Right cardiac atrium (tissue), 5 donors: Measurements from ENCODE around the gene POF1B. TPM values are rescaled to one million over a fixed set of nuclear protein-coding genes. Genes with fewer than 3 reads are reported as not detected.

Experiments used
- ATAC-seq, 2 donors: fragments of 200-7000 bp; cut with Tn5 transposase; one replicate each; pipeline versions ENCODE4 v1.8.0 to v1.9.1; 2020; ENCODE audit warnings: moderate library complexity in 2 of 2, mild to moderate bottlenecking in 1 of 2
- DNase-seq, 3 donors: peaks; one replicate each; pipeline ENCODE4 v3.0.0-alpha.2; 2020
- H3K27ac ChIP-seq: one replicate; pipeline ENCODE4 v1.5.1; 2013; ENCODE audit warnings: mild to moderate bottlenecking, low read length, control low read depth, moderate library complexity
- H3K27me3 ChIP-seq: one replicate; pipeline ENCODE4 v1.6.1; 2013; ENCODE audit not compliant: control insufficient read depth, insufficient read depth
- H3K4me1 ChIP-seq: one replicate; pipeline ENCODE4 v1.6.1; 2013; ENCODE audit warnings: low read length; ENCODE audit not compliant: control insufficient read depth, insufficient read depth
- H3K4me3 ChIP-seq: one replicate; pipeline ENCODE4 v1.5.1; 2013; ENCODE audit warnings: low read length, control low read depth
- H3K9me3 ChIP-seq: one replicate; pipeline ENCODE4 v1.6.1; 2013; ENCODE audit warnings: low read length; ENCODE audit not compliant: control insufficient read depth
- WGBS: extraction: QIAGEN DNeasy Blood & Tissue Kit; methylation state at CpG from one replicate; pipeline ENCODE4 v1.1.7; 2013; 5-methylcytosine and 5-hydroxymethylcytosine counted together
- intact Hi-C, 4 donors: fragments of 100-400 bp; cut with DNase I; formaldehyde crosslinking; loops; one replicate each; pipeline versions ENCODE4 v1.11.0 to v1.14.0; 2022 to 2023
- long read RNA-seq, 4 donors: library from polyadenylated mRNA; unstranded; transcript quantifications; one replicate each; pipeline ENCODE4 v2.0.0, GENCODE V29; 2020 to 2021
- polyA plus RNA-seq: library from polyadenylated mRNA; stranded (reverse); fragments of 200-250 nt; gene quantifications from one replicate; pipeline ENCODE4 v1.2.3, GENCODE V29; 2013
- total RNA-seq, 4 donors: library from RNA; stranded (reverse); fragmentation: NEBNext Ultra II Directional; extraction: Animal tissue kit (Norgen Biotek cat#: 25700); gene quantifications; one replicate each; pipeline ENCODE4 v1.2.1, GENCODE V29; 2021
- donor health status: healthy with polysubstance abuse.
- donor health status: DM: no; HTN: yes; CAD: no.
- donor health status: DM: no; HTN: no; CAD: no.
- donor health status: DM: no; HTN: yes; CAD: no; lungs with severe emphysema.
- donor health status: DM: yes; HTN: yes; CAD: no.

Gene POF1B
- 10 to 100 TPM; 21.4 to 32.2 (median 27.0) TPM for total RNA-seq
- 6.9 TPM for polyA plus RNA-seq
- long read RNA-seq, donor 1, transcript POF1B-201 (17 exons, 3,941 nt), result major isoform, 16 of 34 reads
- long read RNA-seq, donor 1, partial matches to known transcripts, result 12 of 34 reads
- long read RNA-seq, donor 1, other reads (novel, unspliced or antisense), result 6 of 34 reads
- long read RNA-seq, donor 2, transcript POF1B-201 (17 exons, 3,941 nt), result major isoform, 11 of 17 reads
- long read RNA-seq, donor 2, partial matches to known transcripts, result 2 of 17 reads
- long read RNA-seq, donor 2, other reads (novel, unspliced or antisense), result 4 of 17 reads
- long read RNA-seq, donor 3, transcript POF1B-201 (17 exons, 3,941 nt), result major isoform, 29 of 54 reads
- long read RNA-seq, donor 3, partial matches to known transcripts, result 12 of 54 reads
- long read RNA-seq, donor 3, other reads (novel, unspliced or antisense), result 13 of 54 reads
- long read RNA-seq, donor 4, transcript POF1B-201 (17 exons, 3,941 nt), result major isoform, 9 of 21 reads
- long read RNA-seq, donor 4, partial matches to known transcripts, result 7 of 21 reads
- long read RNA-seq, donor 4, other reads (novel, unspliced or antisense), result 5 of 21 reads

- WGBS, result 48% methylated on average over 12 of the region's 12 CpGs
- intact Hi-C loops, result no loop called here
- Histone ChIP-seq H3K27me3 (no peaks in the 10 kb centered on the region), H3K4me3 (peak within 1 kb of the TSS; percentile 45), H3K9me3 (no peaks in the 10 kb centered on the region), H3K27ac (peak within 1 kb of the TSS; percentile 27), H3K4me1 (no peaks in the 10 kb centered on the region)
- DNase-seq (peak in 2 of 3 donors; percentile 14 to 15), ATAC-seq (peak; percentile 72 to 89)
Observed at GRCh38 chrX:85379174-85379907, at the start of gene POF1B. Gene POF1B (minus strand): TSS chrX:85379665. CDS start chrX:85379454, 211 bp downstream.

- H3K9me3 ChIP-seq, result no peaks in the 10 kb centered on the region
- no peak overlapping the region for H3K27ac ChIP-seq
- WGBS, result 72% methylated on average over 1 of the region's 1 CpG
- H3K4me3 ChIP-seq, result no peak overlapping the region
- intact Hi-C loops, result no loop called here
- DNase-seq (no peak), ATAC-seq (no peak)
- no peaks in the 10 kb centered on the region for H3K27me3 ChIP-seq
- no peaks in the 10 kb centered on the region for H3K4me1 ChIP-seq
Observed at GRCh38 chrX:85429066-85429465, 49.6 kb upstream of the POF1B start.

GRCh38 chrX:85419293-85419692 is 39.8 kb upstream of the POF1B start:
- H3K4me3 ChIP-seq, result no peak overlapping the region
- H3K27me3 ChIP-seq, result no peaks in the 10 kb centered on the region
- intact Hi-C loops, result no loop called here
- no peak overlapping the region for H3K27ac ChIP-seq
- ATAC-seq (no peak), DNase-seq (no peak)
- no peaks in the 10 kb centered on the region for H3K9me3 ChIP-seq
- H3K4me1 ChIP-seq, result no peaks in the 10 kb centered on the region

- no peaks in the 10 kb centered on the region for H3K27me3 ChIP-seq
- DNase-seq (no peak), ATAC-seq (no peak)
- no peaks in the 10 kb centered on the region for H3K9me3 ChIP-seq
- no peak overlapping the region for H3K27ac ChIP-seq
- intact Hi-C loops, result no loop called here
- no peaks in the 10 kb centered on the region for H3K4me1 ChIP-seq
- H3K4me3 ChIP-seq, result no peak overlapping the region
- whole genome bisulfite sequencing, result 86% methylated on average over 2 of the region's 2 CpGs
Observed at GRCh38 chrX:85391878-85392238, 12.4 kb upstream of the POF1B start.

GRCh38 chrX:85391185-85391877 is 11.9 kb upstream of the POF1B start:
- Histone ChIP-seq H3K27ac (no peak overlapping the region), H3K4me3 (no peak overlapping the region), H3K9me3 (no peaks in the 10 kb centered on the region), H3K27me3 (no peaks in the 10 kb centered on the region), H3K4me1 (no peaks in the 10 kb centered on the region)
- no peak for ATAC-seq
- no peak for DNase-seq
- WGBS, result 14% methylated on average over 1 of the region's 1 CpG
- intact Hi-C loops, result no loop called here

- DNase-seq (no peak), ATAC-seq (no peak)
- Histone ChIP-seq H3K9me3 (no peaks in the 10 kb centered on the region), H3K27ac (no peak overlapping the region), H3K4me1 (no peaks in the 10 kb centered on the region), H3K27me3 (no peaks in the 10 kb centered on the region), H3K4me3 (no peak overlapping the region)
- 82% methylated on average over 3 of the region's 3 CpGs for WGBS
- intact Hi-C loops, result no loop called here
Observed at GRCh38 chrX:85381602-85382001, 2.1 kb upstream of the POF1B start.

GRCh38 chrX:85378461-85378860 is 1.0 kb downstream of the POF1B start:
- Histone ChIP-seq H3K27ac (no peak overlapping the region), H3K27me3 (no peaks in the 10 kb centered on the region), H3K9me3 (no peaks in the 10 kb centered on the region), H3K4me3 (peak overlapping the region; percentile 32), H3K4me1 (no peaks in the 10 kb centered on the region)
- DNase-seq (no peak), ATAC-seq (no peak)
- 42% methylated on average over 2 of the region's 2 CpGs for WGBS
- intact Hi-C loops, result no loop called here

GRCh38 chrX:85375333-85375738 is 4.1 kb downstream of the POF1B start:
- ATAC-seq, result peak; percentile 36 to 83
- H3K27me3 ChIP-seq, result no peaks in the 10 kb centered on the region
- no peaks in the 10 kb centered on the region for H3K4me1 ChIP-seq
- intact Hi-C loops, result no loop called here
- 19% methylated on average over 5 of the region's 5 CpGs for WGBS
- no peak for DNase-seq
- H3K4me3 ChIP-seq, result peak overlapping the region; percentile 10
- H3K9me3 ChIP-seq, result no peaks in the 10 kb centered on the region
- no peak overlapping the region for H3K27ac ChIP-seq

- no peaks in the 10 kb centered on the region for H3K9me3 ChIP-seq
- no peaks in the 10 kb centered on the region for H3K27me3 ChIP-seq
- H3K4me3 ChIP-seq, result no peak overlapping the region
- intact Hi-C loops, result no loop called here
- H3K27ac ChIP-seq, result no peak overlapping the region
- no peak for ATAC-seq
- no peak for DNase-seq
- 63% methylated on average over 4 of the region's 4 CpGs for WGBS
- H3K4me1 ChIP-seq, result no peaks in the 10 kb centered on the region
Observed at GRCh38 chrX:85365370-85365995, 14.0 kb downstream of the POF1B start.

GRCh38 chrX:85359051-85359450 is 20.4 kb downstream of the POF1B start:
- Histone ChIP-seq H3K27ac (no peak overlapping the region), H3K9me3 (no peaks in the 10 kb centered on the region), H3K27me3 (no peaks in the 10 kb centered on the region), H3K4me1 (no peaks in the 10 kb centered on the region), H3K4me3 (no peak overlapping the region)
- intact Hi-C loops, result no loop called here
- ATAC-seq (no peak), DNase-seq (no peak)
- 75% methylated on average over 1 of the region's 1 CpG for WGBS
